Stimulated activated naive CD8-positive, alpha-beta T cell treated with anti-CD3 and anti-CD28 coated beads, Interleukin-15, Interleukin-2, amounts not matched to agents 100 ng/mL and 50 ng/mL, for 24 hours (primary cell): ENCODE measurements around the gene FAM13C.
"Not testable (repeated sequence)": the region's sequence is repeated elsewhere in the genome, so short reads cannot be mapped to it uniquely, and the experiment has no call there.

ENCODE experiments used
- H3K27ac Mint-ChIP-seq: one replicate; pipeline ENCODE4 v1.8.0; 2021; ENCODE audit warnings: mild to moderate bottlenecking, mixed read lengths
- H3K27me3 Mint-ChIP-seq: one replicate; pipeline ENCODE4 v1.8.0; 2021; ENCODE audit warnings: mixed read lengths
- H3K36me3 Mint-ChIP-seq: one replicate; pipeline ENCODE4 v1.8.0; 2021; ENCODE audit warnings: low read depth, mixed read lengths
- H3K4me1 Mint-ChIP-seq: one replicate; pipeline ENCODE4 v1.8.0; 2021; ENCODE audit warnings: low read depth, mixed read lengths
- H3K4me3 Mint-ChIP-seq: one replicate; pipeline ENCODE4 v1.8.0; 2021; ENCODE audit warnings: mild to moderate bottlenecking, mixed read lengths
- H3K9me3 Mint-ChIP-seq: one replicate; pipeline ENCODE4 v1.8.0; 2021; ENCODE audit warnings: mixed read lengths

The FAM13C gene

GRCh38 chr10:59362144-59362958 is at the start of gene FAM13C:
FAM13C (minus strand) TSS chr10:59362549; CDS start chr10:59362460, 89 bp downstream.
- no peaks in the 10 kb centered on the region for H3K36me3 Mint-ChIP-seq
- H3K4me1 Mint-ChIP-seq = peaks cover 7% of the 10 kb centered on the region
- no peak within 1 kb of the TSS for H3K27ac Mint-ChIP-seq
- H3K27me3 Mint-ChIP-seq = peaks cover 37% of the 10 kb centered on the region
- peak within 1 kb of the TSS; percentile 45 for H3K4me3 Mint-ChIP-seq
- no peaks in the 10 kb centered on the region for H3K9me3 Mint-ChIP-seq

DNA sequence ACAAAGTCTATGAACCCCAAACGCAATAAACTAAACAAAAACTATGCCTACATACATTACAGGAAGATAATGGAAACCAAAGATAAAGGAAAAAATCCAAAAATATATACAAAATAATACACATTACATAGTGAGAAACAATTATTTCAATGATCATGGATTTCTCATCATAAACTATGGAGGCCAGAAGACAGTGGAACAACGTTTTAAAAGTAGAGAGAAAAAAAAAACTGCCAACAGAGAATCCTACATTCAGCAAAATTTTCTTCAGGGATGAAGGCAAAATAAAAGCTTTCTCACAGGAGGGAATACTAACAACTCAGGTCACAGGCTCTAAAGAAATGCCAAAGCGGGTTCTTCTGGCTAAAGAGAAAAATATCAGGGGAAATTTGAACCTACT is 42.9 kb upstream of the FAM13C start:
- Mint-ChIP-seq H3K9me3 (peaks cover 8% of the 10 kb centered on the region), H3K27me3 (no peaks in the 10 kb centered on the region), H3K27ac (no peak overlapping the region), H3K4me1 (no peaks in the 10 kb centered on the region), H3K36me3 (no peaks in the 10 kb centered on the region), H3K4me3 (no peak overlapping the region)

DNA sequence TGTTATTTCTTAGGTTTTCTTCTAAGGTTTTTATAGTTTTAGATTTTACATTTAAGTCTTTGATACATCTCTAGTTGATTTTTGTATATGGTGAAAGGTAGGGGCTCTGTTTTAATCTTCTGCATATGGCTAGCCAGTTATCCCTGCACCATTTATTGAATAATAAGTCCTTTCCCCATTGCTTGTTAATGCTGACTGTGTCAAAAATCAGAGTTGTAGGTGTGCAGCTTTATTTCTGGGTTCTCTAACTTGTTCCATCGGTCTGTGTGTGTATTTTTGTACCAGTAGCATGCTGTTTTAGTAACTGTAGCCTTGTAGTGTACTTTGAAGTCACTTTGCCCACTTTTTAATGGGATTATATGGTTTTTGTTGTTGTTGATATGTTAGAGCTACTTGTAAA is 37.9 kb upstream of the FAM13C start:
- H3K9me3 Mint-ChIP-seq = peaks cover 10% of the 10 kb centered on the region
- no peaks in the 10 kb centered on the region for H3K27me3 Mint-ChIP-seq
- no peak overlapping the region for H3K4me3 Mint-ChIP-seq
- no peaks in the 10 kb centered on the region for H3K4me1 Mint-ChIP-seq
- H3K36me3 Mint-ChIP-seq = no peaks in the 10 kb centered on the region
- H3K27ac Mint-ChIP-seq = no peak overlapping the region

DNA sequence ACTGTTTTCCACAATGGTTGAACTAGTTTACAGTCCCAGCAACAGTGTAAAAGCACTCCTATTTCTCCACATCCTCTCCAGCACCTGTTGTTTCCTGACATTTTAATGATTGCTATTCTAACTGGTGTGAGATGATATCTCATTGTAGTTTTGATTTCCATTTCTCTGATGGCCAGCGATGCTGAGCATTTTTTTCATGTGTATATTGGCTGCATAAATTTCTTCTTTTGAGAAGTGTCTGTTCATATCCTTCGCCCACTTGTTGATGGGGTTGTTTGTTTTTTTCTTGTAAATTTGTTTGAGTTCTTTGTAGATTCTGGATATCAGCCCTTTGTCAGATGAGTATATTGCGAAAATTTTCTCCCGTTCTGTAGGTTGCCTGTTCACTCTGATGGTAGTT is 37.0 kb upstream of the FAM13C start:
- H3K4me1 Mint-ChIP-seq, H3K36me3 Mint-ChIP-seq, H3K9me3 Mint-ChIP-seq, H3K27me3 Mint-ChIP-seq, H3K4me3 Mint-ChIP-seq, H3K27ac Mint-ChIP-seq: not testable (repeated sequence)

GRCh38 chr10:59397961-59398360 is 35.6 kb upstream of the FAM13C start:
- H3K9me3 Mint-ChIP-seq = peaks cover 10% of the 10 kb centered on the region
- no peaks in the 10 kb centered on the region for H3K36me3 Mint-ChIP-seq
- H3K27me3 Mint-ChIP-seq = no peaks in the 10 kb centered on the region
- H3K4me3 Mint-ChIP-seq = no peak overlapping the region
- no peaks in the 10 kb centered on the region for H3K4me1 Mint-ChIP-seq
- H3K27ac Mint-ChIP-seq = no peak overlapping the region

DNA sequence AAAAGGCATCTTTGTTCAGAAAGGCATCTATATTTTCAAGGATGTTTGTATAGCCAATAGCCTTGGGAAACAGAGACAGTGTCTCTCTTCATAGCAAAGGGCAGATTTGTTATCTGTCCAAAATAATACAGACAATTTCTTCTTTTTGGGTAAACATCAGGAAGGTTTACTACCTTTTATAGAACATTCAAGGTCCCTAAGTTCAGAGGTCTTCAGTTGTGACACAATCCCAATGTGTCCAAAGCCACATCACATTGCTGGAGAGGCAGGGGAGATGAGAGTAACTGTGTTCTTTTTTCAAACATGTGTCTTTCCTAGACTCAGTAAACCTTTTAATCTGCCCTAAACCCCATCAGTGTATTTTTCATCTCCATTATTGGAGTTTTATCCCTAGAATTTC is 33.6 kb upstream of the FAM13C start:
- no peak overlapping the region for H3K4me3 Mint-ChIP-seq
- no peak overlapping the region for H3K27ac Mint-ChIP-seq
- no peaks in the 10 kb centered on the region for H3K4me1 Mint-ChIP-seq
- H3K27me3 Mint-ChIP-seq = no peaks in the 10 kb centered on the region
- H3K9me3 Mint-ChIP-seq = peaks cover 6% of the 10 kb centered on the region
- no peaks in the 10 kb centered on the region for H3K36me3 Mint-ChIP-seq

- H3K4me3 Mint-ChIP-seq = no peak overlapping the region
- no peaks in the 10 kb centered on the region for H3K9me3 Mint-ChIP-seq
- no peak overlapping the region for H3K27ac Mint-ChIP-seq
- no peaks in the 10 kb centered on the region for H3K27me3 Mint-ChIP-seq
- H3K4me1 Mint-ChIP-seq = no peaks in the 10 kb centered on the region
- no peaks in the 10 kb centered on the region for H3K36me3 Mint-ChIP-seq
These were observed 31.0 kb upstream of the FAM13C start for GRCh38 chr10:59393349-59393748.

GRCh38 chr10:59391060-59391459 is 28.7 kb upstream of the FAM13C start:
- Mint-ChIP-seq H3K4me3 (no peak overlapping the region), H3K27ac (no peak overlapping the region), H3K36me3 (no peaks in the 10 kb centered on the region), H3K9me3 (no peaks in the 10 kb centered on the region), H3K27me3 (no peaks in the 10 kb centered on the region), H3K4me1 (no peaks in the 10 kb centered on the region)

DNA sequence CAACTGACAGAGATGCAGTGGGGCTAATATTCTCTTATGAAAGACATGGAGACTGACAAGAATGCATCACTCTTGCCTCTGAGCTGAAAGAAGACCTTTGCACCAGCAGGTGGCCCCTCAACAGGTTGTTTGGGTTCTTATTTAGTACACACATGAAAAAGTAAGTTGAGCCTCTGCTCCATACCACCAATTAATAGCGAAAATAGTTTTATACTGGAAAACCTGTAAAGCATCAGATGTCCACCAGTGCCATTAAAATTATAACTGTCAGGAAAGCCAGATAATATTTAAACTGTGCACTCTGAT is 26.3 kb upstream of the FAM13C start:
- Mint-ChIP-seq H3K4me1 (no peaks in the 10 kb centered on the region), H3K9me3 (no peaks in the 10 kb centered on the region), H3K36me3 (no peaks in the 10 kb centered on the region), H3K27ac (no peak overlapping the region), H3K27me3 (no peaks in the 10 kb centered on the region), H3K4me3 (no peak overlapping the region)

- Mint-ChIP-seq H3K36me3 (no peaks in the 10 kb centered on the region), H3K4me1 (no peaks in the 10 kb centered on the region), H3K27me3 (no peaks in the 10 kb centered on the region), H3K27ac (no peak overlapping the region), H3K4me3 (no peak overlapping the region), H3K9me3 (no peaks in the 10 kb centered on the region)
These were observed 25.8 kb upstream of the FAM13C start for GRCh38 chr10:59387951-59388670.

- Mint-ChIP-seq H3K4me1 (no peaks in the 10 kb centered on the region), H3K36me3 (no peaks in the 10 kb centered on the region), H3K27me3 (no peaks in the 10 kb centered on the region), H3K9me3 (no peaks in the 10 kb centered on the region), H3K27ac (no peak overlapping the region), H3K4me3 (no peak overlapping the region)
These were observed 22.4 kb upstream of the FAM13C start for GRCh38 chr10:59384761-59385160.

- no peak overlapping the region for H3K27ac Mint-ChIP-seq
- H3K4me1 Mint-ChIP-seq = no peaks in the 10 kb centered on the region
- H3K36me3 Mint-ChIP-seq = no peaks in the 10 kb centered on the region
- H3K27me3 Mint-ChIP-seq = no peaks in the 10 kb centered on the region
- H3K4me3 Mint-ChIP-seq = no peak overlapping the region
- no peaks in the 10 kb centered on the region for H3K9me3 Mint-ChIP-seq
These were observed 21.6 kb upstream of the FAM13C start for GRCh38 chr10:59383908-59384307.

- Mint-ChIP-seq H3K27me3 (no peaks in the 10 kb centered on the region), H3K4me1 (no peaks in the 10 kb centered on the region), H3K4me3 (no peak overlapping the region), H3K9me3 (no peaks in the 10 kb centered on the region), H3K27ac (no peak overlapping the region), H3K36me3 (no peaks in the 10 kb centered on the region)
These were observed 21.1 kb upstream of the FAM13C start for GRCh38 chr10:59383436-59383835.

DNA sequence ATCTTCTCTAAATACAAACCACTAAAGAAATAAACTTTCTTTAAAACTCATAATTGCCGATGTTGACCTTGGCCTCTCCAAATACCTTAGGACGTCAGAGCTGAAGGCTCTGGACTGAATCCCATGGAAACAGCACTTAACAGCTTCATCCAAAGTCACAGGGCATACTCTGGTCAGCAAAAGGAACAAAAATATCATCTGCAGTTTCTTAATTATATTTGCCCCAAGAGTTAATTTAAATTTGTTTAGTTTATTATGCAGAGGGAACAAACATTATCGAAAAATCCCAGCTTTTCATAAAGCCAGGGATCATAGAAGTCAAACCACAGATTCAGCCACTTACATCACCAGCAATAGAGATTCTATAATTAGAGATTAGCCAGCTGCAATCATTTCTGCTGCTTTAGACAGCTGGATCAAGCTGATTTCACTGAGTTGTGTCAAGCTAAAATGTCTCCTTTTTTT is 20.5 kb upstream of the FAM13C start:
- Mint-ChIP-seq H3K27me3 (no peaks in the 10 kb centered on the region), H3K27ac (no peak overlapping the region), H3K4me1 (no peaks in the 10 kb centered on the region), H3K36me3 (no peaks in the 10 kb centered on the region), H3K4me3 (no peak overlapping the region), H3K9me3 (no peaks in the 10 kb centered on the region)

DNA sequence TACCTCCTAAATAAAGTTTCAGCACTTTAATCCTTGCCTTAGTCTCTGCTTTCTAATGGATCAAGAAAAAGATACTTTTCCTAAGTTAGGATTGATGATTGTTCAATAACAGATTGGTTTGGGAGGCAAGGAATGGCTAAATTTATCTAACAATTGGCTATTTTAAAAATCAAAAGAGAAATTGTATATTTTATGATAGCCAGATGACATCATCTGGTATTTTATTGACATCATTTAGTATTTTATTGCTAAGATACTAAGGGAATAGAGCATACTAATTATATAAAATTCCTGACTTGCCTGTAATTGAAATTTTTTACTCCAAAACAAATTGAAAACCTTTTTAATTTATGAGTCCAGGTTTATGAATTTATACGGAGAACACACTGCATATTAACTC is 19.3 kb upstream of the FAM13C start:
- no peaks in the 10 kb centered on the region for H3K36me3 Mint-ChIP-seq
- no peaks in the 10 kb centered on the region for H3K27me3 Mint-ChIP-seq

DNA sequence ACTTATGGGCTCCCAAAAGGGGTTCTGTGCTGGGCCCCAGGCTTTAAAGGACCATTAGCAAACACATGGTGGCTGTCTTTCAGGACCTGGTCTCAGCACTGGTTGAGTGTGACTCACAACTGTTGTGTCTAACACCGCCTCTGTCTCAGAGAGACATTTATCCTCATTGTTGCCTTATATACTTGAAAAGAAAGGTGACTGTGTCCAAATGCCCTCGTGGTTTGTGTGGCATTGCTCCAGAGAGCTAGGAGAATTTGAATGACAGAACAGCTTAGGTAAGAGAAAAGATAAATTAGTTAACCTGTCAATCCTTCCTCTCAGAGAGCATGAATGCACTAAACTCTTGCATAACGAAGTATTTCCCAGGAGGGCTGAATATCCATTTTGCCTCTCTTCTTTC is 14.5 kb upstream of the FAM13C start:
- H3K27ac Mint-ChIP-seq = no peak overlapping the region
- H3K4me1 Mint-ChIP-seq = no peaks in the 10 kb centered on the region
- H3K9me3 Mint-ChIP-seq = no peaks in the 10 kb centered on the region
- H3K27me3 Mint-ChIP-seq = no peaks in the 10 kb centered on the region
- no peaks in the 10 kb centered on the region for H3K36me3 Mint-ChIP-seq
- H3K4me3 Mint-ChIP-seq = no peak overlapping the region

More for the DNA sequence above, 19.3 kb upstream of the FAM13C start:
- Mint-ChIP-seq H3K4me3 (no peak overlapping the region), H3K9me3 (no peaks in the 10 kb centered on the region), H3K4me1 (no peaks in the 10 kb centered on the region), H3K27ac (no peak overlapping the region)
